ENCODE measurements around the gene ATP11A.
"Not testable (repeated sequence)": the region's sequence is repeated elsewhere in the genome, so short reads cannot be mapped to it uniquely, and the experiment has no call there.

Gene ATP11A

DNA sequence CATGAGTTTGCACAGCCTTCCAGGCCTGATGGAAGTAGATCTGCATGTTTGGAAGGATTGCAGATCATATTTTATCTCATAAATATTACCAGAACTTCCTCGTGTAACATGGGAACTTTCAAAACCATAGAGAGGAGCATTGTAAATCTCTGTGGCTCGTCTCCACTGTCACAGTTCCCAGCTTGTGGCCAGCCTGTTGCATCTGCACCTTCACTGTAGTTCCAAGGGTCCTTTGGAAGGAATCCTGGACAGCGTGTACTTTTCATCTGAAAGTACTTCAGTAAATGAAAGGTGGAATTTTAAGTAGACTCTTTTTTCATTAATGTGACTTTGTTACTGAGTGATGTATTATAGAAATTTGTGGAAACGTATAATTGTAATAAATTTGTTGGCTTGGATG is 105.4 kb downstream of the ATP11A start:
- Histone ChIP-seq H3K4me3 (ENCODE audit: insufficient read depth, low read depth, low read length) (no peak overlapping the region), H3K36me3 (ENCODE audit: control insufficient read depth, insufficient read depth, low read length) (peaks cover 4% of the 10 kb centered on the region), H3K27me3 (ENCODE audit: control insufficient read depth, insufficient read depth, low read length, poor library complexity, severe bottlenecking) (no peaks in the 10 kb centered on the region), H3K27ac (ENCODE audit: insufficient read depth, low read depth, low read length, poor library complexity, severe bottlenecking) (no peak overlapping the region), H3K9me3 (ENCODE audit: control insufficient read depth, low read length) (no peaks in the 10 kb centered on the region), H3K4me1 (ENCODE audit: control insufficient read depth, insufficient read depth, low read length) (no peaks in the 10 kb centered on the region)
- WGBS, 2 experiments, result 96% methylated on average over 4 of the region's 4 CpGs

DNA sequence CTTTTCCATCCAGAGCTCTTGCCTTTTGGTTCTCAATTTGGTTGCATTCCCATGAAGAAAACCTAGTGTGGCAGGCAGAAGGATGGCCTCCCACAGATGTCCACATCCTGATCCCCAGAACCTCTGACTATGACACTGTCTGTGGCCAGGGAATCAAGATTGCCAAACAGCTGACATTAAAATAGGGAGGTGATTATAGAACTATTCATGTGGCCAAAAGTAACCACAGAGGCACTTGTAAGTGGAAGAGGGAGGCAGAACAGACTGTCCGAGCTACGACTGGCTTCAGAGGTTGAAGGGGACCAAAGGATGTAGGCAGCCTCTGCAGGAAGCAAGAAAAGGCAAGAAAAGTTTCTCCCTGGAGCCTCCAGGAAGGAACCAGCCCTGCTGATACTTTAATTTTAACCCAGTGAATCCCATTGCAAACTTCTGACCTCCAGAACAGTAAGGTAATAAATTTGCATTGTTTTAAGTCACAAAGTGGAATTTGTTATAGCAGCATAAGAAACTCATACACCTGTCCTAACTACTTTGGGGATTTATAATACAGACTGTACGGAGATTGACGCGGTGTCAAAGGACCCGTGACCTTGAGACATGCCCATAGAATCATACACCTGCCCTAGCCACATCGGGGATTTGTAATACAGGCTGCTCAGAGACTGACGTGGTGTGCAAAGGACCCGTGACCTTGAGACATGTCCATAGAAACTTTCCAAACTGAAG is 106.5 kb downstream of the ATP11A start:
- H3K4me1 ChIP-seq (ENCODE audit: control insufficient read depth, insufficient read depth, low read length), result no peaks in the 10 kb centered on the region
- no peak overlapping the region for H3K4me3 ChIP-seq (ENCODE audit: insufficient read depth, low read depth, low read length)
- no peaks in the 10 kb centered on the region for H3K27me3 ChIP-seq (ENCODE audit: control insufficient read depth, insufficient read depth, low read length, poor library complexity, severe bottlenecking)
- H3K9me3 ChIP-seq (ENCODE audit: control insufficient read depth, low read length), result no peaks in the 10 kb centered on the region
- H3K27ac ChIP-seq (ENCODE audit: insufficient read depth, low read depth, low read length, poor library complexity, severe bottlenecking), result no peak overlapping the region
- H3K36me3 ChIP-seq (ENCODE audit: control insufficient read depth, insufficient read depth, low read length), result peaks cover 4% of the 10 kb centered on the region
- 94 to 97% methylated on average over 9 of the region's 9 CpGs for WGBS, 2 experiments

DNA sequence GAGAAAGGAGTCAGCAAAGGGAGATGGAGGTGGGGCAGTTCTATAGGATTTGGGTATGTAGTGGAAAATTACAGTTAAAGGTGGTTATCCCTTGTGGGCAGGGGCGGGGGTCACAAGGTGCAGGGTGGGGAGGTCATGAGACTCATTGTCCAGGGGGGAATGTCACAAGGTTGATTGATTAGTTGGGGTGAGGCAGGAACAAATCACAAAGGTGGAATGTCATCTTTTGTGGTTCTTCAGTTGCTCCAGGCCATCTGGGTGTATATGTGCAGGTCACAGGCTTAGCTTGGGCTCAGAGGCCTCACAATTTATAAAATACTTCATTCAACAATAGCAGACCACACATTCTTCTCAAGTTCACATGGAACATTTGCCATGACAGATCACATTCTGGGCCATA is 109.6 kb downstream of the ATP11A start:
- H3K27me3 ChIP-seq (ENCODE audit: control insufficient read depth, insufficient read depth, low read length, poor library complexity, severe bottlenecking), result no peaks in the 10 kb centered on the region
- 93% methylated on average over 1 of the region's 1 CpG for WGBS, 2 experiments
- no peaks in the 10 kb centered on the region for H3K4me1 ChIP-seq (ENCODE audit: control insufficient read depth, insufficient read depth, low read length)

DNA sequence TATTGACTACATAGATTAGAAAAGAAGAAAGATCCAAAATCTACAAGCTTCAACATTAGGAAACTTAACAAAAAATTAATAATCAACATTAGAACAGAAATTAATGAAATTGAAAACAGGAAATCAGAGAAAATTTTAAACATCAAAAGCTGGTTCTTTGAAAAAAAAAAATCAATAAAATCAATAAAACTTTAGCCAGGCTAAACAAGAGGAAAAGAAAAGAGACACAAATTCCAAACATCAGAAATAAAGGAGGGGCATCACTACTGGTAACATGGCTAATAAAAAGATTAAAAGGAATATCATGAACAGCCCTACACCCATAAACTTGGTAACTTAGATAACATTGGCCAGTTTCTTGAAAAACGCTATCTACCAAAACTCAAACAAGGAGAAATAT is 110.2 kb downstream of the ATP11A start:
- H3K4me3 ChIP-seq (ENCODE audit: insufficient read depth, low read depth, low read length), result no peak overlapping the region
- no peak overlapping the region for H3K27ac ChIP-seq (ENCODE audit: insufficient read depth, low read depth, low read length, poor library complexity, severe bottlenecking)
- no peaks in the 10 kb centered on the region for H3K9me3 ChIP-seq (ENCODE audit: control insufficient read depth, low read length)
- WGBS, 2 experiments, result 94 to 100% methylated on average over 1 of the region's 1 CpG
- H3K36me3 ChIP-seq (ENCODE audit: control insufficient read depth, insufficient read depth, low read length), result peaks cover 4% of the 10 kb centered on the region
- no peaks in the 10 kb centered on the region for H3K27me3 ChIP-seq (ENCODE audit: control insufficient read depth, insufficient read depth, low read length, poor library complexity, severe bottlenecking)
- no peaks in the 10 kb centered on the region for H3K4me1 ChIP-seq (ENCODE audit: control insufficient read depth, insufficient read depth, low read length)

More for the DNA sequence above, 109.6 kb downstream of the ATP11A start:
- no peak overlapping the region for H3K4me3 ChIP-seq (ENCODE audit: insufficient read depth, low read depth, low read length)
- H3K27ac ChIP-seq (ENCODE audit: insufficient read depth, low read depth, low read length, poor library complexity, severe bottlenecking), result no peak overlapping the region
- H3K9me3 ChIP-seq (ENCODE audit: control insufficient read depth, low read length), result no peaks in the 10 kb centered on the region
- peaks cover 4% of the 10 kb centered on the region for H3K36me3 ChIP-seq (ENCODE audit: control insufficient read depth, insufficient read depth, low read length)

DNA sequence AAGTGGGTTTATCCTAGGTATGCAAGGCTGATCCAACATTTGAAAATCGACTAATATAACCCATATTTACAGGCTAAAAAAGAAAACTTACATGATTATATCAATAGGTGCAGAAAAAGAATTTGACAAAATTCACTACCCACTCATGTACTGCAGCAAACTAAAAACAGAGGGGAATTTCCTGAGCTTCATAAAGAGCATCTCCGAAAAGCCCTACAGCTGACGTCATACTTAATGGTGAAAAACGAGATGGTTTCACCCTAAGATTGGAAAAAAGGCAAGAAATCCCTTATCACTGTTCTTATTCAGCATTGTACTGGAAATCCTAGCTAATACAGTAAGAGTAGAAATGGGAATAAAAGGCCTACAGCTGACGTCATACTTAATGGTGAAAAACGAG is 111.0 kb downstream of the ATP11A start:
- not testable (repeated sequence) for H3K4me1 ChIP-seq (ENCODE audit: control insufficient read depth, insufficient read depth, low read length); H3K27me3 ChIP-seq (ENCODE audit: control insufficient read depth, insufficient read depth, low read length, poor library complexity, severe bottlenecking); H3K27ac ChIP-seq (ENCODE audit: insufficient read depth, low read depth, low read length, poor library complexity, severe bottlenecking); H3K4me3 ChIP-seq (ENCODE audit: insufficient read depth, low read depth, low read length); H3K36me3 ChIP-seq (ENCODE audit: control insufficient read depth, insufficient read depth, low read length); H3K9me3 ChIP-seq (ENCODE audit: control insufficient read depth, low read length)
- WGBS, 2 experiments, result 90 to 98% methylated on average over 4 of the region's 6 CpGs

DNA sequence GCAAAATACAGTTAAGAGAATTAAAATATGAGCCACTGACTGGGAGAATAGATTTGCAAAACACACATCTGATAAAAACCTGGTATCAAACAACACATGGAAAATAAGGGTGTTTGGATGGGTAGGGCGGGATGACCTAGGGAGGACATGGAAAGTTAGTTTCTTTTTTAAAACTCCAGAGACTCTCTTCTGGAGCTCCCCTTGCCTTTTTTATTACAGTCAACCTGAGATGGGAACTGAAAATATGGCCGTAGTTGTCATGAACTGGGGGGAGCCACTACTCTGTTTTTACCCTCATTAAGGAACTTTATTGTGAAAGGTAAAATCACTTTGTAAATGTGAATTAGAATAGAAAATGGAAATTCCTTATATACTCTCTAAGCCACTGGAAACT is 113.0 kb downstream of the ATP11A start:
- no peaks in the 10 kb centered on the region for H3K36me3 ChIP-seq (ENCODE audit: control insufficient read depth, insufficient read depth, low read length)
- 69 to 100% methylated on average over 1 to 2 of the region's 2 CpGs for WGBS, 2 experiments
- no peaks in the 10 kb centered on the region for H3K27me3 ChIP-seq (ENCODE audit: control insufficient read depth, insufficient read depth, low read length, poor library complexity, severe bottlenecking)
- H3K9me3 ChIP-seq (ENCODE audit: control insufficient read depth, low read length), result no peaks in the 10 kb centered on the region
- H3K4me3 ChIP-seq (ENCODE audit: insufficient read depth, low read depth, low read length), result no peak overlapping the region
- no peak overlapping the region for H3K27ac ChIP-seq (ENCODE audit: insufficient read depth, low read depth, low read length, poor library complexity, severe bottlenecking)
- no peaks in the 10 kb centered on the region for H3K4me1 ChIP-seq (ENCODE audit: control insufficient read depth, insufficient read depth, low read length)

DNA sequence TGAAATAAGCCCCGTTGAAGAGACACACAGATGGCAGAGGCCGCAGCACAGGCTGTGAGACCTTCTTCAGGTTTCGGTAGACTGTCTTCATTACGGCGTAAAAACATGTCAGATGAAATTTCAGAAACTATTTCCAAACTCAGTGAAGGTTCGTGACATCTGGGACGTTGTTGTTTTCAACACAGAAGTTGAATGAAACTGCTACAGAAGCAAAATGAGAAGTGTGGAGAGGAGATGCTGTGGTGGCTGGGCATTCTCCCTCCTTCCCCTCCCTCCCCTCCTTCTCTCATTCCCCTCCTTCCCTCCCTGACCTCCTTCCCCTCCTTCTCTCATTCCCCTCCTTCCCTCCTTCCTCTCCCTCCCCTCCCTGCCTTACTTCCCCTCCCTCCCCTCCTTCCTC is 113.6 kb downstream of the ATP11A start:
- no peaks in the 10 kb centered on the region for H3K9me3 ChIP-seq (ENCODE audit: control insufficient read depth, low read length)
- no peaks in the 10 kb centered on the region for H3K36me3 ChIP-seq (ENCODE audit: control insufficient read depth, insufficient read depth, low read length)
- no peaks in the 10 kb centered on the region for H3K27me3 ChIP-seq (ENCODE audit: control insufficient read depth, insufficient read depth, low read length, poor library complexity, severe bottlenecking)
- H3K4me1 ChIP-seq (ENCODE audit: control insufficient read depth, insufficient read depth, low read length), result no peaks in the 10 kb centered on the region
- H3K27ac ChIP-seq (ENCODE audit: insufficient read depth, low read depth, low read length, poor library complexity, severe bottlenecking), result no peak overlapping the region
- H3K4me3 ChIP-seq (ENCODE audit: insufficient read depth, low read depth, low read length), result no peak overlapping the region
- 89 to 93% methylated on average over 7 of the region's 7 CpGs for WGBS, 2 experiments

DNA sequence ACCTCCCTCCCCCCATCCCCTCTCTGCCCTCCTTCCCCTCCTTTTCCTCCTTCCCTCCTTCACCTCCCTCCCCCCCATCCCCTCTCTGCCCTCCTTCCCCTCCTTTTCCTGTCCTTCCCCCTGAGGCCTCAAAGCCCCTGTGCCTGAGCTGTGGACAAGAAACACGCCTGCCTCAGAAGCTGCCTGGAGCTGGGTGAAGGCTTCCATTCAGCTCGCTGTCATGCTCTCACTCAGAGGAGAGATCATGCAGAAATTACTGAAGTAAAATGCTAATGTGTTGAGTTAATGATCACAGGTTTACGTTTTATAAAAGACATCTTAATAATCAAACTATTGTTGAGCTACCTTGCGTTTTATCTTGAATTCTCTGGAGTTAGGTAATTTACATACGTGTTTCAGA is 114.5 kb downstream of the ATP11A start:
- H3K27me3 ChIP-seq (ENCODE audit: control insufficient read depth, insufficient read depth, low read length, poor library complexity, severe bottlenecking), result no peaks in the 10 kb centered on the region
- no peaks in the 10 kb centered on the region for H3K4me1 ChIP-seq (ENCODE audit: control insufficient read depth, insufficient read depth, low read length)
- WGBS, 2 experiments, result 81 to 82% methylated on average over 5 of the region's 5 CpGs
- H3K9me3 ChIP-seq (ENCODE audit: control insufficient read depth, low read length), result no peaks in the 10 kb centered on the region
- H3K27ac ChIP-seq (ENCODE audit: insufficient read depth, low read depth, low read length, poor library complexity, severe bottlenecking), result no peak overlapping the region
- no peak overlapping the region for H3K4me3 ChIP-seq (ENCODE audit: insufficient read depth, low read depth, low read length)
- no peaks in the 10 kb centered on the region for H3K36me3 ChIP-seq (ENCODE audit: control insufficient read depth, insufficient read depth, low read length)

DNA sequence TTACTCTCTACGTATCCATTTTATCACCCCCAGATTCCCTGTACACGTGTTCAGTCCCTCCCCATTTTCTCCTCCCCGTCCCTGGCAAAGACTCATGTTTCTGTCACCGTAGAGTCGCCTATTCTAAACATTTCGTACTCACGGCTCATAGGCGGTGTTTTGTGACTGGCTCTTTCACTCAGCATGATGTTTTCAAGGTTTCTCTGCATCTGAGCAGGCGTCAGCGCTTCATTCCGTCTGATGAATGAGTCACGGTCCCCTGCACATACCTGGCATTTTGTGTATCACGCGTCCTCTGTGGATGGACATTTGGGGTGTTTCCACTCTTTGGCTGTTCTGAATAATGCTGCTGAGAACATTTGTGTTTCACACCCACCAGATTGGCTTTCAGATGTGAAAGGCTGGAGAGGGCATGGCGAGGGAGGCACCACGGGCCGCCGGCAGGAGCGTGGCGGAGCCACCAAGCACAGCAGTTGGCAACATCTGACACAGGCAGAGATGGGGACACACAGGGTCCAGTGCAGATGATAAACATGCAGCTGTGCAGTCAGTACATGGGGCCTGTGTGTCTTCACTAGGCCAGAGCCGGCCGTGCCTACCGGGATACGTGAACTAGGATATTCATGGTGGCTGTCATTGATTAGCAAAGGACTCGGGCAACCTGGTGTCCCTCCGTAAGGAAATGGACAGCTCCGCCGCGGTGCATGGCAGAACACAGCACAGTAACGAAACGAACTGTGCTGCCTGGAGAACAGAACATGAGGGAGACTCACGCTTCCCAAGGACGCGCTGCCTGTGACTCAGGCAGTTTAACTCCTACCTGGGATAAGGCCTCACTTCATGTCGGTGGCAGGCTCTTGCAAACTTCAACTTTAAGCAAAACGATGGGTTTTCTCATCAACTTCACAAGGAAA is 117.2 kb downstream of the ATP11A start:
- H3K4me3 ChIP-seq (ENCODE audit: insufficient read depth, low read depth, low read length), result no peak overlapping the region
- no peaks in the 10 kb centered on the region for H3K9me3 ChIP-seq (ENCODE audit: control insufficient read depth, low read length)
- peaks cover under 1% of the 10 kb centered on the region for H3K36me3 ChIP-seq (ENCODE audit: control insufficient read depth, insufficient read depth, low read length)
- H3K27ac ChIP-seq (ENCODE audit: insufficient read depth, low read depth, low read length, poor library complexity, severe bottlenecking), result no peak overlapping the region
- H3K4me1 ChIP-seq (ENCODE audit: control insufficient read depth, insufficient read depth, low read length), result no peaks in the 10 kb centered on the region
- WGBS, 2 experiments, result 95% methylated on average over 36 of the region's 36 CpGs
- H3K27me3 ChIP-seq (ENCODE audit: control insufficient read depth, insufficient read depth, low read length, poor library complexity, severe bottlenecking), result no peaks in the 10 kb centered on the region

DNA sequence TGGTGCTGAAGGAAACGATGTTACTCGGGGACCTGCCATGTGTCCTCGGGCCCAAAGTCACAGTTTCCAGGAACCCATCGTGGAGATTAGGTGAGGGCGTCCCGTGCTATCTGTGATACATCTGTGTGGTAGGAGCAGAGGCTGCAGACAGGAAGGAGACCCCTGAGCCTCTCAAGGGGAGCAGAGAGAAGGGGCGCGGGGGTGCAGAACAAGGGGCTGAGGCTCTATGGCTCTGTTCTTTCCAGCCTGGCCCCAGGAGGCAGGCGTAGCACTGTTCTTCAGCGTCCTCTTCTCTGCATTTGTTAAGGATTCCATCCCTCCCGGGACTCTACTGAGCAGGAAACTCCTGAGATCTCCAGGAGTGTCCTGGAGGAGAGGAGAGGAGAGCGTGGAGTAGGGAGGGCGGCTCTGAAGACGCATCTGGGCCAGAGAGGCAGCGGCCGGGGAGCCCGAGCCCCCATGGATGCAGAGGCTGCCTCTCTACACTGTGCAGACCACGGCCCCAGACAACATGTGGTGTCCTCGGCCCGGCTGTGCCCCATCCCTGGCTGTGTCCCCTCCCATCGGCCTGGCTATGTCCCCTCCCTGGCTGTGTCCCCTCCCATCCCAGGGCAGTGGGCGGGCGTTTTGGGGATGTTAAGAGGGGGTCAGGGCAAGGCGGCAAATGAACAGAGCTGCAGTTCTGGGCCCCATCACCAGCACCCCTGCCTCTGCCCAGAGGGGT is 118.0 kb downstream of the ATP11A start:
- WGBS, 2 experiments, result 84% methylated on average over 24 of the region's 24 CpGs
- H3K27me3 ChIP-seq (ENCODE audit: control insufficient read depth, insufficient read depth, low read length, poor library complexity, severe bottlenecking), result no peaks in the 10 kb centered on the region
- H3K36me3 ChIP-seq (ENCODE audit: control insufficient read depth, insufficient read depth, low read length), result peaks cover 9% of the 10 kb centered on the region
- H3K4me1 ChIP-seq (ENCODE audit: control insufficient read depth, insufficient read depth, low read length), result no peaks in the 10 kb centered on the region
- H3K4me3 ChIP-seq (ENCODE audit: insufficient read depth, low read depth, low read length), result no peak overlapping the region
- H3K27ac ChIP-seq (ENCODE audit: insufficient read depth, low read depth, low read length, poor library complexity, severe bottlenecking), result no peak overlapping the region
- H3K9me3 ChIP-seq (ENCODE audit: control insufficient read depth, low read length), result no peaks in the 10 kb centered on the region
